K562 (cell line): Measurements from ENCODE around the gene BAD. TPM values are rescaled to one million over a fixed set of nuclear protein-coding genes. Genes with fewer than 3 reads are reported as not detected.

Source experiments
- CSDE1 ChIP-seq, 2 experiments: fragments of 450-650 bp; IDR thresholded peaks; 2 replicates each; pipeline ENCODE4 v1.6.1; 2016; ENCODE audit warnings: mild to moderate bottlenecking in 1 of 2
- DPF2 ChIP-seq: fragments of 450-650 bp; IDR thresholded peaks from 2 replicates; pipeline ENCODE4 v1.6.1; 2016
- E4F1 ChIP-seq: fragments of 250-450 bp; sonication (Bioruptor Pico); IDR thresholded peaks from 2 replicates; pipeline ENCODE4 v1.5.0; 2021; ENCODE audit warnings: mild to moderate bottlenecking, borderline replicate concordance
- ELF1 ChIP-seq: fragments of 200-800 bp; sonication (Bioruptor generic); IDR thresholded peaks from 2 replicates; pipeline ENCODE4 v1.6.1; 2016; ENCODE audit warnings: missing genetic modification characterization, missing compliant biosample characterization
- EZH2 ChIP-seq: IDR thresholded peaks from 2 replicates; pipeline ENCODE4 v1.6.1; 2012; ENCODE audit warnings: low read depth, mild to moderate bottlenecking, inconsistent platforms, low read length, borderline replicate concordance
- HMGXB4 ChIP-seq: sonication (generic); formaldehyde crosslinking; IDR thresholded peaks from 2 replicates; pipeline ENCODE4 v1.8.1; 2023; ENCODE audit warnings: mild to moderate bottlenecking, missing genetic modification reagents
- RB1 ChIP-seq: fragments of 450-650 bp; IDR thresholded peaks from 2 replicates; pipeline ENCODE4 v1.6.1; 2017; ENCODE audit warnings: low read depth, mild to moderate bottlenecking
- SAFB2 ChIP-seq: fragments of 200-400 bp; formaldehyde crosslinking; IDR thresholded peaks from 2 replicates; pipeline ENCODE4 v1.6.1; 2018; ENCODE audit warnings: borderline replicate concordance, low read length, low read depth, moderate library complexity; ENCODE audit not compliant: severe bottlenecking
- SMARCB1 ChIP-seq: IDR thresholded peaks from 2 replicates; pipeline ENCODE4 v1.6.1; 2011; ENCODE audit warnings: improper control_type of control experiment, low read depth; ENCODE audit not compliant: insufficient read length
- TRIM28 ChIP-seq: fragments of 450-650 bp; IDR thresholded peaks from 2 replicates; pipeline ENCODE4 v1.6.1; 2017
- XRCC3 ChIP-seq: fragments of 450-650 bp; IDR thresholded peaks from 2 replicates; pipeline ENCODE4 v1.6.1; 2017; ENCODE audit warnings: mild to moderate bottlenecking, moderate library complexity
- YY1 ChIP-seq, 3 experiments: IDR thresholded peaks; 2 replicates each; pipeline ENCODE4 v1.6.1; 2011; ENCODE audit warnings: low read length in 2 of 3, mild to moderate bottlenecking in 2 of 3, moderate library complexity in 2 of 3, borderline replicate concordance in 1 of 3, control low read depth in 1 of 3, low read depth in 1 of 3; ENCODE audit not compliant: insufficient read depth in 3 of 3, insufficient replicate concordance in 2 of 3, control insufficient read depth in 1 of 3, insufficient read length in 1 of 3; ENCODE audit errors: extremely low read depth in 1 of 3
- ZBTB1 ChIP-seq: sonication (generic); formaldehyde crosslinking; IDR thresholded peaks from 2 replicates; pipeline ENCODE4 v1.8.1; 2023; ENCODE audit warnings: missing genetic modification reagents, low read depth, mild to moderate bottlenecking, borderline replicate concordance
- ZBTB2 ChIP-seq: fragments of 450-650 bp; IDR thresholded peaks from 2 replicates; pipeline ENCODE4 v1.6.1; 2016; ENCODE audit warnings: antibody characterized with exemption
- ZBTB7A ChIP-seq: IDR thresholded peaks from 2 replicates; pipeline ENCODE4 v1.6.1; 2011; ENCODE audit warnings: low read depth, mild to moderate bottlenecking, low read length, moderate library complexity, borderline replicate concordance; ENCODE audit not compliant: control insufficient read depth
- ZNF146 ChIP-seq: IDR thresholded peaks from one replicate; pipeline ENCODE4 v1.6.1; 2018; ENCODE audit warnings: missing compliant biosample characterization; ENCODE audit not compliant: unreplicated experiment
- ZNF24 ChIP-seq: fragments of 450-650 bp; IDR thresholded peaks from 2 replicates; pipeline ENCODE4 v1.6.1; 2016
- polyA plus RNA-seq, 8 experiments: library from polyadenylated mRNA; depleted of rRNA in 4 of 8; stranded (reverse) in 5 of 8; unstranded in 3 of 8; fragments of >200 nt; fragmentation: Nextera tagmentation in 2 of 8; fragmentation: Illumina TruSeq in 1 of 8; extraction: Ambion mirVana in 2 of 8; extraction: Trizol in 1 of 8; gene quantifications; 2 replicates each; pipeline versions ENCODE4 v1.2.1 to v1.2.3, GENCODE V29; 2011 to 2014; ENCODE audit warnings: inconsistent platforms in 1 of 8, missing spikeins in 1 of 8
- total RNA-seq, 7 experiments: library from RNA; depleted of rRNA in 6 of 7; stranded (reverse); fragments of >200 nt in 6 of 7; fragmentation: Illumina TruSeq in 2 of 7; extraction: Trizol in 2 of 7; gene quantifications; 2 replicates each; pipeline versions ENCODE4 v1.2.1 to v1.2.3, GENCODE V29; 2011 to 2021; ENCODE audit warnings: low replicate concordance in 1 of 7
- TF ChIP-seq, protein P1 (sequence below): fragments of 200-800 bp; sonication (Bioruptor generic); IDR thresholded peaks from 2 replicates; pipeline ENCODE4 v1.6.1; 2017; ENCODE audit warnings: missing genetic modification characterization, missing compliant biosample characterization
- TF ChIP-seq, protein P2 (sequence below): fragments of 250-450 bp; sonication (Bioruptor Pico); IDR thresholded peaks from 2 replicates; pipeline ENCODE4 v1.8.0; 2021; ENCODE audit warnings: borderline replicate concordance, mild to moderate bottlenecking, moderate library complexity; ENCODE audit not compliant: poor library complexity, severe bottlenecking

Gene BAD
- total and polyA plus RNA-seq, 9 of the 15 experiments (the other 6 are each of a cell fraction or from before 2014, with no cell fraction given), result 0.61 to 45.6 (median 11.8) TPM

- TF ChIP-seq YY1 (IDR thresholded peaks at IDR 0.05; ENCODE audit: borderline replicate concordance in 1 of 3, control insufficient read depth in 1 of 3, extremely low read depth in 1 of 3, insufficient read depth in 3 of 3, insufficient read length in 1 of 3, insufficient replicate concordance in 2 of 3, low read depth in 1 of 3, low read length in 2 of 3) (peak in 2 of 3 experiments; percentile 52 to 54), CSDE1 (IDR thresholded peaks at IDR 0.05) (no peak), TRIM28 (peak; percentile 45; the same call in 1 of the 2 replicates), HMGXB4 (CRISPR knock-in tag) (peak; percentile 80; the same call in 1 of the 2 replicates), ZBTB1 (CRISPR knock-in tag) (no peak), SMARCB1 (peak; percentile 32), SAFB2 (no peak), ZNF24 (no peak), ELF1 (tag) (peak; percentile 77; the same call in 1 of the 2 replicates), XRCC3 (no peak), ZNF146 (CRISPR knock-in tag) (no peak), DPF2 (0 out of 2 replicates have a peak, but pooled peaks have one; percentile 63), E4F1 (no peak; the same call in 1 of the 2 replicates), ZBTB2 (peak; percentile 93), EZH2 (no peak), RB1 (peak; percentile 93), ZBTB7A (peak; percentile 50; the same call in 1 of the 2 replicates)
- TF ChIP-seq, protein P1, sequence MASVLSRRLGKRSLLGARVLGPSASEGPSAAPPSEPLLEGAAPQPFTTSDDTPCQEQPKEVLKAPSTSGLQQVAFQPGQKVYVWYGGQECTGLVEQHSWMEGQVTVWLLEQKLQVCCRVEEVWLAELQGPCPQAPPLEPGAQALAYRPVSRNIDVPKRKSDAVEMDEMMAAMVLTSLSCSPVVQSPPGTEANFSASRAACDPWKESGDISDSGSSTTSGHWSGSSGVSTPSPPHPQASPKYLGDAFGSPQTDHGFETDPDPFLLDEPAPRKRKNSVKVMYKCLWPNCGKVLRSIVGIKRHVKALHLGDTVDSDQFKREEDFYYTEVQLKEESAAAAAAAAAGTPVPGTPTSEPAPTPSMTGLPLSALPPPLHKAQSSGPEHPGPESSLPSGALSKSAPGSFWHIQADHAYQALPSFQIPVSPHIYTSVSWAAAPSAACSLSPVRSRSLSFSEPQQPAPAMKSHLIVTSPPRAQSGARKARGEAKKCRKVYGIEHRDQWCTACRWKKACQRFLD (CRISPR knock-in tag), result 0 out of 2 replicates have a peak, but pooled peaks have one; percentile 34
- TF ChIP-seq, protein P2, sequence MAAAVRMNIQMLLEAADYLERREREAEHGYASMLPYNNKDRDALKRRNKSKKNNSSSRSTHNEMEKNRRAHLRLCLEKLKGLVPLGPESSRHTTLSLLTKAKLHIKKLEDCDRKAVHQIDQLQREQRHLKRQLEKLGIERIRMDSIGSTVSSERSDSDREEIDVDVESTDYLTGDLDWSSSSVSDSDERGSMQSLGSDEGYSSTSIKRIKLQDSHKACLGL (CRISPR knock-in tag), result no peak
These were observed 33.7 kb upstream of the BAD start, which contains the start of gene PRDX5 (continued) for GRCh38 chr11:64317961-64318765.
